Parathyroid adenoma (tissue), 2 donors: Measurements from ENCODE around the gene FUBP3.
A peak's percentile ranks its signal among the peaks of the same experiment; 100 is the strongest.

Source experiments
- H2AFZ ChIP-seq: fragments of 300-600 bp; sonication (generic); one replicate; pipeline ENCODE4 v1.7.0; 2017; ENCODE audit warnings: antibody characterized with exemption, mild to moderate bottlenecking
- H3K27ac ChIP-seq: fragments of 300-600 bp; sonication (generic); one replicate; pipeline ENCODE4 v1.7.0; 2017
- H3K27me3 ChIP-seq: fragments of 300-600 bp; sonication (generic); one replicate; pipeline ENCODE4 v1.7.0; 2017; ENCODE audit warnings: low read length; ENCODE audit not compliant: control insufficient read depth, insufficient read depth
- H3K36me3 ChIP-seq: fragments of 300-600 bp; sonication (generic); one replicate; pipeline ENCODE4 v1.7.0; 2017; ENCODE audit warnings: low read length; ENCODE audit not compliant: control insufficient read depth, insufficient read depth
- H3K4me1 ChIP-seq: fragments of 300-600 bp; sonication (generic); one replicate; pipeline ENCODE4 v1.7.0; 2017; ENCODE audit warnings: control low read depth
- H3K4me2 ChIP-seq: fragments of 300-600 bp; sonication (generic); one replicate; pipeline ENCODE4 v1.7.0; 2017; ENCODE audit warnings: low read length
- H3K4me3 ChIP-seq: fragments of 300-600 bp; sonication (generic); one replicate; pipeline ENCODE4 v1.7.0; 2017; ENCODE audit warnings: low read depth, low read length
- H3K79me2 ChIP-seq: fragments of 300-600 bp; sonication (generic); one replicate; pipeline ENCODE4 v1.7.0; 2017; ENCODE audit warnings: control low read depth
- H3K9ac ChIP-seq: fragments of 300-600 bp; sonication (generic); one replicate; pipeline ENCODE4 v1.7.0; 2017; ENCODE audit warnings: mild to moderate bottlenecking
- H3K9me3 ChIP-seq: fragments of 300-600 bp; sonication (generic); one replicate; pipeline ENCODE4 v1.7.0; 2017; ENCODE audit warnings: low read length; ENCODE audit not compliant: control insufficient read depth
- CTCF ChIP-seq: fragments of 300-600 bp; sonication (generic); IDR thresholded peaks from one replicate; pipeline ENCODE4 v1.7.0; 2017; ENCODE audit warnings: antibody characterized with exemption, mild to moderate bottlenecking
- donor health status: primary hyperparathyroidism.

The FUBP3 gene

GRCh38 chr9:130661451-130662098 lies 82.2 kb downstream of the FUBP3 start:
- Histone ChIP-seq H3K9ac (no peak overlapping the region), H3K9me3 (no peaks in the 10 kb centered on the region), H3K36me3 (no peaks in the 10 kb centered on the region), H3K4me3 (peak overlapping the region; percentile 22), H3K4me2 (peak overlapping the region; percentile 55), H3K27me3 (peaks cover 39% of the 10 kb centered on the region), H3K79me2 (no peaks in the 10 kb centered on the region), H3K27ac (no peak overlapping the region), H3K4me1 (no peaks in the 10 kb centered on the region), H2AFZ (no peak overlapping the region)
- TF ChIP-seq CTCF, result no peak

- Histone ChIP-seq H3K4me2 (peak overlapping the region; percentile 35), H3K9me3 (no peaks in the 10 kb centered on the region), H2AFZ (no peak overlapping the region), H3K27ac (no peak overlapping the region), H3K36me3 (no peaks in the 10 kb centered on the region), H3K4me1 (no peaks in the 10 kb centered on the region), H3K9ac (no peak overlapping the region), H3K27me3 (peaks cover 39% of the 10 kb centered on the region), H3K4me3 (no peak overlapping the region), H3K79me2 (no peaks in the 10 kb centered on the region)
- TF ChIP-seq CTCF, result no peak
These were observed 83.0 kb downstream of the FUBP3 start for GRCh38 chr9:130662099-130662969.

DNA sequence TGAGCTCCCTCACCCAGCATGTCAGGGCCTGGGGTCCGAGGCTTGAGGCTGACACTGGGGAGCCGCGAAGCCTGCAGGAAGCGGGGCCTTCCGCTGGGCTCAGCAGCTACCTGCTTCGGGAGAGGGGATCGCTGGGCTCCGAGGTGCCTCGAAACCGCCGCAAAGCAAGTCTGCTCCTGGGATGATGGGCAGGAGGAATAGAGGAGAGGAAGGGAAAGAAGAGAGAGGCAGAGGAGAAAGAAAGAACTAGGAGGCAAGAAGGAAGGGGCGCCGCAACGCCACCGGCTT lies 83.5 kb downstream of the FUBP3 start:
- Histone ChIP-seq H3K4me3 (no peak overlapping the region), H2AFZ (no peak overlapping the region), H3K4me2 (peak overlapping the region; percentile 35), H3K79me2 (no peaks in the 10 kb centered on the region), H3K27me3 (peaks cover 39% of the 10 kb centered on the region), H3K9ac (no peak overlapping the region), H3K27ac (no peak overlapping the region), H3K4me1 (no peaks in the 10 kb centered on the region), H3K9me3 (no peaks in the 10 kb centered on the region), H3K36me3 (no peaks in the 10 kb centered on the region)
- no peak for TF ChIP-seq CTCF

DNA sequence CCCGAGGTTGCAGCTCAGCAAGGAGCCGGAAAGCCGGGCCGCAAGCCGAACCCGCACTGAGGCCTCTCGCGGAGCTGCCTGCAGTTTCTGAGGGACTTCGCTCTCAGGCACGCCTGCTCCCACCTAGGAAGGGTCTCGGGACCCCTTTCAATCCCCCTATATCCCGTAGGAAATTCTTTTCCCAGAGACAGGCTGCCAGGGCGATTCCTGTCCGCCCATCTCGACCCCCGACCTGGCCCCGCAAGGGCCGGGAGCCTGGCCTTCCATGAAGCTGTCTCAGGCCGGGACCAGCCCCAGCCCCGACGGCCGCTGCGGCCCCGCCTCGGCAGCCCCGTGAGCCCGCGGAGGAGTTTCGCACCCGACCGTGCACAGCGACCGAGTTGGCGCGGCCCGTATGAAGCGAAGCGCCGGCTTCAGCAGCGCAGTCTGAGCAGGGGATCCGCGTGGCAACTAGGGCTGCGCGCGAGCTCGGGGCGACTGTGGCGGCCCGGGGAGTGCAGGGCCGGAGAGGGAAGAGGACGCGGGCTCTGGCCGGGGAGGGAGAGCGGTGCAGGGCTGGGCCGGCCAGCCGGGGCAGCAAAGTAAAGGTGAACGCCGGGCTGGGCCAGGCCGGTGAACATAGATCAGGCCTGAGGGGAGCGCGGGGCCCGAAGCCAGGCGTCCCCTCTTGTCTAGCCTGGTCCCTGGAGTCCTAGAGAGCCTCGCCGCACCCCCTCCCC lies 84.0 kb downstream of the FUBP3 start:
- Histone ChIP-seq H3K36me3 (no peaks in the 10 kb centered on the region), H2AFZ (no peak overlapping the region), H3K9ac (no peak overlapping the region), H3K79me2 (no peaks in the 10 kb centered on the region), H3K4me3 (peak overlapping the region; percentile 14), H3K4me1 (no peaks in the 10 kb centered on the region), H3K27me3 (peaks cover 39% of the 10 kb centered on the region), H3K4me2 (peak overlapping the region; percentile 35), H3K9me3 (no peaks in the 10 kb centered on the region), H3K27ac (no peak overlapping the region)
- TF ChIP-seq CTCF, result no peak
